ENCODE results near the gene HIC2.

- no peak for TF ChIP-seq FOXM1 (IDR thresholded peaks at IDR 0.05; ENCODE audit: borderline replicate concordance)
- no peak for TF ChIP-seq ELF4 (IDR thresholded peaks at IDR 0.05)
- no peak for TF ChIP-seq BHLHE40 (IDR thresholded peaks at IDR 0.05; ENCODE audit: borderline replicate concordance)
- no peak for TF ChIP-seq ARNT (IDR thresholded peaks at IDR 0.05)
- no peak for TF ChIP-seq HDGF (IDR thresholded peaks at IDR 0.05; ENCODE audit: borderline replicate concordance)
- TF ChIP-seq PKNOX1 (IDR thresholded peaks at IDR 0.05): no peak
- TF ChIP-seq CTBP1 (IDR thresholded peaks at IDR 0.05; ENCODE audit: borderline replicate concordance): no peak
- TF ChIP-seq FOXK2 (IDR thresholded peaks at IDR 0.05): no peak
- no peak for TF ChIP-seq SP1 (IDR thresholded peaks at IDR 0.05)
- TF ChIP-seq ZNF384 (IDR thresholded peaks at IDR 0.05): no peak
- no peak for TF ChIP-seq FOXA1 (IDR thresholded peaks at IDR 0.05)
- TF ChIP-seq NFRKB (IDR thresholded peaks at IDR 0.05): no peak
- no peak for TF ChIP-seq TARDBP (IDR thresholded peaks at IDR 0.05)
- no peak for TF ChIP-seq SUZ12 (IDR thresholded peaks at IDR 0.05)
Measured at GRCh38 chr22:21450320-21450831, 33.2 kb downstream of the HIC2 start.

Data from HEK293T (cell line).